ENCODE results near the gene CFAP46. TPM values are rescaled to one million over a fixed set of nuclear protein-coding genes. Genes with fewer than 3 reads are reported as not detected.
"Not testable (repeated sequence)": the region's sequence is repeated elsewhere in the genome, so short reads cannot be mapped to it uniquely, and the experiment has no call there.

The CFAP46 gene
- total and polyA plus RNA-seq, 4 donors, result 3.1 to 18.8 (median 7.1) TPM

GRCh38 chr10:132932461-132933307 is 9.7 kb downstream of the CFAP46 start:
- Histone ChIP-seq H3K9ac (ENCODE audit: insufficient read depth in 1 of 2, low read length in 2 of 2) (no peak overlapping the region), H3K27me3 (ENCODE audit: control insufficient read depth in 3 of 3, insufficient read depth in 3 of 3, low read length in 2 of 3) (no peaks in the 10 kb centered on the region), H3K27ac (ENCODE audit: low read depth in 1 of 2, low read length in 1 of 2) (no peak overlapping the region), H3K4me3 (no peak overlapping the region), H3K36me3 (ENCODE audit: control insufficient read depth in 4 of 4, insufficient read depth in 4 of 4, low read length in 4 of 4) (no peaks in the 10 kb centered on the region), H3K9me3 (ENCODE audit: control insufficient read depth in 4 of 4, insufficient read depth in 3 of 4, low read length in 3 of 4) (peaks cover 0 to 5% (median 0%) of the 10 kb centered on the region in 4 donors), H3K4me1 (ENCODE audit: control insufficient read depth in 5 of 5, insufficient read depth in 5 of 5, low read length in 5 of 5) (no peaks in the 10 kb centered on the region)
- 92 to 94% methylated on average over 25 of the region's 25 CpGs for WGBS, 2 donors
- no peak for TF ChIP-seq CTCF (IDR thresholded peaks at IDR 0.05; ENCODE audit: control extremely low read depth, extremely low read depth)
- ATAC-seq (ENCODE audit: insufficient read depth, low FRiP score) (no peak), DNase-seq (no peak)

GRCh38 chr10:132931258-132932250 is 10.8 kb downstream of the CFAP46 start:
- H3K27ac ChIP-seq (ENCODE audit: low read depth in 1 of 2, low read length in 1 of 2); H3K4me3 ChIP-seq; H3K9ac ChIP-seq (ENCODE audit: insufficient read depth in 1 of 2, low read length in 2 of 2); DNase-seq; ATAC-seq (ENCODE audit: insufficient read depth, low FRiP score); H3K36me3 ChIP-seq (ENCODE audit: control insufficient read depth in 4 of 4, insufficient read depth in 4 of 4, low read length in 4 of 4); H3K4me1 ChIP-seq (ENCODE audit: control insufficient read depth in 5 of 5, insufficient read depth in 5 of 5, low read length in 5 of 5); H3K9me3 ChIP-seq (ENCODE audit: control insufficient read depth in 4 of 4, insufficient read depth in 3 of 4, low read length in 3 of 4); H3K27me3 ChIP-seq (ENCODE audit: control insufficient read depth in 3 of 3, insufficient read depth in 3 of 3, low read length in 2 of 3): not testable (repeated sequence)
- WGBS, 2 donors, result 73 to 77% methylated on average over 6 of the region's 6 CpGs

GRCh38 chr10:132930701-132931100 is 11.7 kb downstream of the CFAP46 start:
- not testable (repeated sequence) for H3K4me1 ChIP-seq (ENCODE audit: control insufficient read depth in 5 of 5, insufficient read depth in 5 of 5, low read length in 5 of 5); H3K9ac ChIP-seq (ENCODE audit: insufficient read depth in 1 of 2, low read length in 2 of 2); H3K27ac ChIP-seq (ENCODE audit: low read depth in 1 of 2, low read length in 1 of 2); ATAC-seq (ENCODE audit: insufficient read depth, low FRiP score); H3K9me3 ChIP-seq (ENCODE audit: control insufficient read depth in 4 of 4, insufficient read depth in 3 of 4, low read length in 3 of 4); H3K27me3 ChIP-seq (ENCODE audit: control insufficient read depth in 3 of 3, insufficient read depth in 3 of 3, low read length in 2 of 3); H3K4me3 ChIP-seq; H3K36me3 ChIP-seq (ENCODE audit: control insufficient read depth in 4 of 4, insufficient read depth in 4 of 4, low read length in 4 of 4); DNase-seq
- 56 to 57% methylated on average over 1 to 2 of the region's 3 CpGs for WGBS, 2 donors

GRCh38 chr10:132929953-132930548 is 12.3 kb downstream of the CFAP46 start:
- peaks cover 0 to 5% (median 0%) of the 10 kb centered on the region in 4 donors for H3K9me3 ChIP-seq (ENCODE audit: control insufficient read depth in 4 of 4, insufficient read depth in 3 of 4, low read length in 3 of 4)
- no peak for TF ChIP-seq CTCF (IDR thresholded peaks at IDR 0.05; ENCODE audit: control extremely low read depth, extremely low read depth)
- H3K27me3 ChIP-seq (ENCODE audit: control insufficient read depth in 3 of 3, insufficient read depth in 3 of 3, low read length in 2 of 3), result no peaks in the 10 kb centered on the region
- H3K27ac ChIP-seq (ENCODE audit: low read depth in 1 of 2, low read length in 1 of 2), result no peak overlapping the region
- no peak for DNase-seq
- no peak for ATAC-seq (ENCODE audit: insufficient read depth, low FRiP score)
- H3K36me3 ChIP-seq (ENCODE audit: control insufficient read depth in 4 of 4, insufficient read depth in 4 of 4, low read length in 4 of 4), result no peaks in the 10 kb centered on the region
- 66 to 70% methylated on average over 10 of the region's 10 CpGs for WGBS, 2 donors
- no peaks in the 10 kb centered on the region for H3K4me1 ChIP-seq (ENCODE audit: control insufficient read depth in 5 of 5, insufficient read depth in 5 of 5, low read length in 5 of 5)
- no peak overlapping the region for H3K4me3 ChIP-seq
- H3K9ac ChIP-seq (ENCODE audit: insufficient read depth in 1 of 2, low read length in 2 of 2), result no peak overlapping the region

Measured in lung (tissue), 12 donors.